Medulla oblongata (tissue), 1 donor: ENCODE measurements around the gene PES1.
"Not testable (repeated sequence)": the region's sequence is repeated elsewhere in the genome, so short reads cannot be mapped to it uniquely, and the experiment has no call there.

Experiments
- DNase-seq: peaks from one replicate; pipeline ENCODE4 v3.0.0-alpha.2; 2015; ENCODE audit errors: extremely low spot score

Gene PES1

GRCh38 chr22:30591588-30592359 lies at the start of gene PES1:
TSS of gene PES1 (minus strand) at chr22:30591910. CDS start at chr22:30591833, 77 bp downstream.
- DNase-seq: peak; percentile 97

DNA sequence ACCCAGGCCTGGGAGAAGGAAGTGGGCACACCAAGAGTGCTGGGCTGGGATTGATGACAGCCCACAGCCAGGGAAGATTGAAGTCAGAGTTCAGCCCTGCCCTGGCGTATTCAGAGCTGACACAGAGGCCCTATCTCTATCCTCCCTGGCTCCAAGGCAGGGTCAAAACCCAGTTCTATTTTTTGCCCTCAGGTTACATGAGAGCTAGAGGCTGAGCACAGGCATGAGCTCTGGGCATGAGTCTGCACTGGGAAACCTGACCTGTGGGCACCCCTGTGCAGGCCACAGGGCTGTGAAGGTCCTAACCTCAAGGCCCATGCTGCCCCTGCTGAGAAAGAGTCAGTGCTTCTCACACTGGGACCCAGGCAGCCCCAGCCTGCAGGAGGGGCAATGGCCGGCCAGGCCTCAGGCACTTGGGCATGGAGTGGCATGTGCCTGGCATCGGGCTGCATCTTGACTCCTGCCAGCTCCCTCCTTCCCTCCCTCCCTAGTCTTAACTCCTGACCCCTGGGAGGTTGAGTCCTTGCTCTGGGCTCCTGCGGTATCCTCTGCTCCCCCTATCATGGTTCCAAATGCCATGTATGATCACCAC lies 49.2 kb upstream of the PES1 start:
- DNase-seq: no peak

DNA sequence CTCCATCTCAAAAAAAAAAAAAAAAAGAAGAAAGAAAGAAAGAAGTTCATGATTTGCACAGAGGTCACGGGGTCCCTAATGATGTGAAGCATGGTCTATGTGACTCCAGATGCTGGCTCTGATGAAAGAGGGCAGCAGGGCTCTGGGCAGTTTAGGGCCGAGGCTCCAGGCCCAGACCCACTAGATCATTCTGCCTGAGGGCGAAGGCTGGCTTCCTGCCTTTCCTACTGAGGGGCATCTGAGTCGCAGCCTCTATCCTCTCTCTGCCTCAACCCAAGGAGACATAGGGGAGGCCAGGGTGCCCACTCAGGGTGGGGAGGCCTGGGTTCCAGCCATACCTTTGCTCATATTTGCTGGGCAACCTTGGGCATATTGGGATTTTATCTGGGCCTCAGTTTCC lies 48.7 kb upstream of the PES1 start:
- DNase-seq: no peak

GRCh38 chr22:30637701-30638114 lies 46.0 kb upstream of the PES1 start:
- DNase-seq: no peak

DNA sequence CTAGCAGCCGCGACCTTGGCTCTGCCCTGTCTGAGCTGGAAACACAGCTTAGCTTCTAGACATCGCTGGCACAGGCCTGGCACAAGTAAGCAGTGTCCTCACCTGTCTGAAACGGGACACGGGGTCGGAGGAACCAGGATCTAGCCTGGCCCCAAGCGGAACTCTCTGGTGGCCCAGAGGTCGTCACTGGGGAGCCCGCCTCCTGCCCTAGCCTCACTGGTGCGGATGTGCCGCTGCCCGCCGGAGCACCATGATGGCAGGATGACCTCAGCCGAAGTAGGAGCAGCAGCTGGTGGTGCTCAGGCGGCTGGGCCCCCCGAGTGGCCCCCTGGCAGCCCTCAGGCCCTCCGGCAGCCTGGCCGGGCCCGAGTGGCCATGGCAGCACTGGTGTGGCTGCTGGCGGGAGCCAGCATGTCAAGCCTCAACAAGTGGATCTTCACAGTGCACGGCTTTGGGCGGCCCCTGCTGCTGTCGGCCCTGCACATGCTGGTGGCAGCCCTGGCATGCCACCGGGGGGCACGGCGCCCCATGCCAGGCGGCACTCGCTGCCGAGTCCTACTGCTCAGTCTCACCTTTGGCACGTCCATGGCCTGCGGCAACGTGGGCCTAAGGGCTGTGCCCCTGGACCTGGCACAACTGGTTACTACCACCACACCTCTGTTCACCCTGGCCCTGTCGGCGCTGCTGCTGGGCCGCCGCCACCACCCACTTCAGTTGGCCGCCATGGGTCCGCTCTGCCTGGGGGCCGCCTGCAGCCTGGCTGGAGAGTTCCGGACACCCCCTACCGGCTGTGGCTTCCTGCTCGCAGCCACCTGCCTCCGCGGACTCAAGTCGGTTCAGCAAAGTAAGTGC lies 44.7 kb upstream of the PES1 start:
- no peak for DNase-seq

DNA sequence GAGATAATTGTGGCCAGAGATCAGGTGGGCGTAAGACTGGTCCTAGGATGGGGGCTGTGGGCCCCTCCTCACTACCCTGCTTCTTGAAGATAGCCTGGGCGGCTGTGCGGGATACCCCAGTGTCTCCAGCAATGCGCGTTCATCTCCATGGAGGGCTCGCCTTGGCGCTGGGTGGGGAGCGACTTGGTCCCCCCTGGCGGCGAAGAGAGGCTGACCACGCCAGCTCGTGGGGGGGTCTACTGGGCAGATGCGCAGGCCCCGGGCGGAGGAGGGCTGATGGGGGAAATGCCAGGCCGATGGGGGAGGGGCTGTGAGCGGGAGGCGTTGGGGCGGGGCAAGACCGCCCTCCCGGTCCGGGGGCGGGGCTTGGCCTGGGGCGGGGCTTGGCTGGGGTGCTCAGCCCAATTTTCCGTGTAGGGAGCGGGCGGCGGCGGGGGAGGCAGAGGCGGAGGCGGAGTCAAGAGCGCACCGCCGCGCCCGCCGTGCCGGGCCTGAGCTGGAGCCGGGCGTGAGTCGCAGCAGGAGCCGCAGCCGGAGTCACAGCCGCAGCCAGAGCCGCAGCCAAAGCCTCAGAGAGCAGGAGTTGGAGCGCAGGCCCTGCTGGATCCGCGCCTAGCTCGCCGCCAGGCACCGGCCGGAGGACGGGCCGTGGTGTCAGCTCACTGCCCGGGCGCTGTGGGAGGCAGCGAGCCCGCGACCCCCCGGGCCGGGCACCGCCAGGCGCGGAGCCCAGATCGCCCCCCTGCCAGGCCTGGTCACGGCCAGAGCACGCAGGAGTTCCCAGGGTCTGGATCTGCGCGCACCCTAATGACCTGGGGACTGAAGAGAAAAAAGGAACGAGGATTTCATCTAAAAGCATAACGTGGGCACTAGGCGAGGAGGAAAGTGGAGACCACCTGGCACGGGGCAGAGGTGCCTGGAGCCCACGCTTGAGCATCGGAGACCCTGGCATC lies 43.8 kb upstream of the PES1 start, which contains the start of gene SLC35E4:
Gene SLC35E4 (plus strand): TSS at position 509 of the 953 bp plus-strand sequence. CDS start 670 bp downstream, outside the sequence.
- peak; percentile 94 for DNase-seq

DNA sequence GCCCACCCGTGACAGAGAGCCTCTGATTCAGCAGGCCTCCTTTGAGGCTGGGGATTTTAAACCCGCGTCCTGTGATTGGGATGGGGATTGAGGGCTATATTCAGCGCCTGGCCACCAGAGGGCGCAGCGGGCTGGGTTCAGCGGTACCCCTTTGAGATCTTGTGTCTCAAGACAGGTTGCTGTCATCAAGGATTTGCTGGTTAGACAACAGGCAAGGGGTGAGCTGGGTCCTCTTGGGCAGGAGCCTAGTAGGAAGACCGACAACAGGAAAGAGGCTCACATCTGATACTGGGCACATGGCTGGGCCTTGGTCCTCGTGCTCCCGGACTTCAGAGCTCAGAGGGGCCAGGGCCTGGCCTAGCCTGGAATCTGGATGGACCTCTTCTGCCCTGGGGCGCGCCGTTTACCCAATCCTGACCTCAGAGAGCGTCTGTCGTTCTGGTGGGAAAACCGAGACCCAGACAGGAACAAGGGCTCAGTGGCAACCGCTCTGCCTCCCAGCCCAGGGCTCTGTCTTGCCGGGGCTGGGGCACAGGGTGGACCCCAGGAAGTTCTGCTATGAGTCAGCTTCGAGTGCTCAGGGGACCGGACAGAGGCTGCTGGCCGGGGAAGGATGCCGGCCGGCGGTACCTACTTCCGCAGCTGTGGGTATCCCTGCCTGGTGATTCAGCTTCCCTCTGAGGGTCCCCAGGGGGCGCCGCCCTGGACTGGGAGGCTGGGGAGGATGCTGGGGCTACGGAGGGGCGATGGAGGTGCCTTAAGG lies 42.9 kb upstream of the PES1 start:
- peak; percentile 92 for DNase-seq

DNA sequence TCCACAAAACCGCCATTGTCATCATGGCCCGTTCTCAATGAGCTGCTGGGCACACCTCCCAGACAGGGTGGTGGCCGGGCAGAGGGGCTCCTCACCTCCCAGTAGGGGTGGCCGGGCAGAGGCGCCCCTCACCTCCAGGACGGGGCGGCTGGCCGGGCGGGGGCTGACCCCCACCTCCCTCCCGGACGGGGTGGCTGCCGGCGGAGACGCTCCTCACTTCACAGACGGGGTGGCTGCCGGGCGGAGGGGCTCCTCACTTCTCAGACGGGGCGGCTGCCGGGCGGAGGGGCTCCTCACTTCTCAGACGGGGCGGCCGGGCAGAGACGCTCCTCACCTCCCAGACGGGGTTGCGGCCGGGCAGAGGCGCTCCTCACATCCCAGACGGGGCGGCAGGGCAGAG lies 39.8 kb upstream of the PES1 start:
- not testable (repeated sequence) for DNase-seq

- DNase-seq: peak; percentile 68
These were observed 36.8 kb upstream of the PES1 start for GRCh38 chr22:30628491-30628890.

DNA sequence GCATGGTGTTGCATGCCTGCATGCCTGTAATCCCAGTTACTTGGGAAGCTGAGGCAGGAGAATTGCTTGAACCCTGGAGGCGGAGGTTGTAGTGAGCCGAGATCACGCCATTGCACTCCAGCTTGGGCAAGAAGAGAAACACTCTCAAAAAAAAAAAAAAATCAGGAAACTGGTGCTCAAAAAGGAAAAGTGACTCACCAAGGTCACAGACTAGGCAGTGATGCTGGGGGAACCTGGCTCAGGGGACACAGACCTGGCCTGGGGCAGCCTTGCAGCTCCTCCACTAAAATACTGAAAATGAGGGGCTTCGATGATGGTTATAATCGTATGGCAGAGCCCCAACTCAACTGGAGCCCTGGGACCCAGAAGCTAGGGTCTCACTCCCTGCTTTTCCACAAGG lies 35.8 kb upstream of the PES1 start:
- DNase-seq: no peak

DNA sequence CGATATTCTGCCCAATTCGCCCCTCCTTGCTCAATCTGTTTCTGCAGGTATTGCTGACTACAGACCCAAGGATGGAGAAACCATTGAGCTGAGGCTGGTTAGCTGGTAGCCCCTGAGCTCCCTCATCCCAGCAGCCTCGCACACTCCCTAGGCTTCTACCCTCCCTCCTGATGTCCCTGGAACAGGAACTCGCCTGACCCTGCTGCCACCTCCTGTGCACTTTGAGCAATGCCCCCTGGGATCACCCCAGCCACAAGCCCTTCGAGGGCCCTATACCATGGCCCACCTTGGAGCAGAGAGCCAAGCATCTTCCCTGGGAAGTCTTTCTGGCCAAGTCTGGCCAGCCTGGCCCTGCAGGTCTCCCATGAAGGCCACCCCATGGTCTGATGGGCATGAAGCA lies 34.7 kb upstream of the PES1 start:
- DNase-seq: no peak

GRCh38 chr22:30619909-30620308 lies 28.2 kb upstream of the PES1 start:
- not testable (repeated sequence) for DNase-seq

DNA sequence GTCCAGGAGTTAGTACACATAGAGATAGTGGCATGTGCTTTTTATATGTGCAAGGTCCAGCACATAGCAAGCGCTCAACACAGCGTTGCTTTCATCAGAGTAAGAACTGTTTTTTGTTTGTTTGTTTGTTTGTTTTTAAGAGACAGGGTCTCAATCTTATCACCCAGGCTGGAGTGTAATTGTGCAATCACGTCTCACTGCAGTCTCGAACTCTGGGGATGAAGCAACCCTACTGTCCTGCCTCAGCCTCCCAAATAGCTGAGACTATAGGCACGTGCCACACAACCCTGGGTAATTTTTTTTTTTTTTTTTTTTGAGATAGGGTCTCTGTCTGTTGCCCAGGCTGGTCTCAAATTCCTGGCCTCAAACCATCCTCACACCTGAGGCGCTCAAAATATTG lies 26.1 kb upstream of the PES1 start:
- DNase-seq: no peak

GRCh38 chr22:30615543-30615954 lies 23.8 kb upstream of the PES1 start:
- no peak for DNase-seq

- DNase-seq: no peak
These were observed 23.2 kb upstream of the PES1 start for GRCh38 chr22:30614879-30615278.

DNA sequence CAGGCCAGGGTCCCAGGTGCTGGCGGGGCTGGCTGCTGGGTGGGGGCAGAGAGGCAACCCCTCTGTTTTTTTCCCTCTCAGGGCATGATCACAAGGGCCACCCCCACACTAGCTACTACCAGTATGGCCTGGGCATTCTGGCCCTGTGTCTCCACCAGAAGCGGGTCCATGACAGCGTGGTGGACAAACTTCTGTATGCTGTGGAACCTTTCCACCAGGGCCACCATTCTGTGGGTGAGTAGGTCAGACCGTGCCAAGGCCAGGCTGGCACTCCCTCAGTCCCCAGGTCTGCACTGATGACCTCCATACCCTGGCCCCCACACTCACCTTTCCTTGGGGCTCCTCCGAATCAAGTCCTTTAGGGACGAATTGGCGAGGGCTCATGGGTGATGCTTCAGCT lies 22.6 kb upstream of the PES1 start:
- no peak for DNase-seq

GRCh38 chr22:30612789-30613188 lies 21.1 kb upstream of the PES1 start:
- no peak for DNase-seq

- DNase-seq: no peak
These were observed 19.5 kb upstream of the PES1 start for GRCh38 chr22:30611197-30611596.

DNA sequence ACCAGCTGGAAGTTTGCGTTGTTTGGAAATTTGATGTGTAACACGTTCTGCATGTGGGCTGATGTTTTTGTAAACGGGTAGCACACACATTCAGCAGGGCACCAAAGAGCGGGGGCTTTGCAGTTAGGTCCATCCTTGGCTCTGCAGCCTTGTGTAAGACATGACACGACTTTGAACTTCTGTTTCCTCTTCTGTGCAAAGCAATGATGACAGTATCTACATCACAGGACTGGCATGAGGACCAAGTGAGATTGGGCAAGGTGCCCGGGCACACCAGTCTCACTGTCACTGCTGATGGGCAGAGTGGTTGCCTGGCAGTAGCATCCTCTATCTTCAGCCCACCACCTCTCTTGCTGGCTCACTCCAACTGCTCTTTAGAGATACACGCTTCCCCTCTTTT lies 18.6 kb upstream of the PES1 start:
- DNase-seq: no peak
